Endodermal cell (in vitro differentiated cells): ENCODE measurements around the gene BMP7. TPM values are rescaled to one million over a fixed set of nuclear protein-coding genes. Genes with fewer than 3 reads are reported as not detected.

Experiments used
- DNase-seq: peaks from one replicate; pipeline ENCODE4 v3.0.0-alpha.2; 2017
- H3K27ac ChIP-seq: 2 replicates; pipeline ENCODE4 v1.5.1; 2013; ENCODE audit warnings: mild to moderate bottlenecking, low read depth, low read length, moderate library complexity
- H3K27me3 ChIP-seq: 2 replicates; pipeline ENCODE4 v1.6.1; 2013; ENCODE audit warnings: mild to moderate bottlenecking, low read length, moderate library complexity; ENCODE audit not compliant: insufficient read depth, control insufficient read depth, poor library complexity, severe bottlenecking
- H3K36me3 ChIP-seq: 2 replicates; pipeline ENCODE4 v1.7.0; 2013; ENCODE audit warnings: mild to moderate bottlenecking, low read length, moderate library complexity; ENCODE audit not compliant: control insufficient read depth, insufficient read depth
- H3K4me1 ChIP-seq: one replicate; pipeline ENCODE4 v1.7.0; 2013; ENCODE audit warnings: low read length; ENCODE audit not compliant: control insufficient read depth, insufficient read depth
- H3K4me3 ChIP-seq: 2 replicates; pipeline ENCODE4 v1.5.1; 2013; ENCODE audit warnings: mild to moderate bottlenecking, low read length, moderate library complexity
- H3K9ac ChIP-seq: 2 replicates; pipeline ENCODE4 v1.6.1; 2013; ENCODE audit warnings: mild to moderate bottlenecking, low read length, moderate library complexity; ENCODE audit not compliant: poor library complexity, severe bottlenecking; ENCODE audit errors: extremely low read depth
- H3K9me3 ChIP-seq: 2 replicates; pipeline ENCODE4 v1.6.1; 2013; ENCODE audit warnings: mild to moderate bottlenecking, low read length, moderate library complexity; ENCODE audit not compliant: control insufficient read depth
- H3K27ac Mint-ChIP-seq: 2 replicates; pipeline ENCODE4 v1.8.0; 2020; ENCODE audit warnings: mixed read lengths
- H3K27me3 Mint-ChIP-seq: 2 replicates; pipeline ENCODE4 v1.8.0; 2021; ENCODE audit warnings: mild to moderate bottlenecking, mixed read lengths; ENCODE audit not compliant: insufficient read depth
- H3K36me3 Mint-ChIP-seq: 2 replicates; pipeline ENCODE4 v1.8.0; 2020; ENCODE audit warnings: low read depth, mixed read lengths
- H3K4me1 Mint-ChIP-seq: 2 replicates; pipeline ENCODE4 v1.8.0; 2020; ENCODE audit warnings: mixed read lengths
- H3K4me3 Mint-ChIP-seq: 2 replicates; pipeline ENCODE4 v1.8.0; 2020; ENCODE audit warnings: mild to moderate bottlenecking, moderate library complexity, mixed read lengths
- H3K9me3 Mint-ChIP-seq: 2 replicates; pipeline ENCODE4 v1.8.0; 2020; ENCODE audit warnings: mild to moderate bottlenecking, mixed read lengths
- CTCF ChIP-seq: fragments of 200-600 bp; sonication (generic); conservative IDR thresholded peaks from 2 replicates; pipeline ENCODE4 v1.5.0; 2021; ENCODE audit warnings: antibody characterized with exemption, mild to moderate bottlenecking
- WGBS, 2 experiments: methylation state at CpG; one replicate each; pipeline versions ENCODE4 v1.1.5 to v1.1.7; 2013; ENCODE audit warnings: missing lambda C conversion rate in 2 of 2, mixed read lengths in 1 of 2; ENCODE audit not compliant: insufficient coverage in 1 of 2, insufficient read length in 1 of 2; 5-methylcytosine and 5-hydroxymethylcytosine counted together
- total RNA-seq, 2 donors: library from RNA; stranded (reverse); fragmentation: NEBNext Ultra II Directional in 1 of 2; extraction: Animal tissue kit (Norgen Biotek cat#: 25700) in 1 of 2; gene quantifications; 2 replicates in 1 of 2; 3 replicates in 1 of 2; pipeline ENCODE4 v1.2.1, GENCODE V29; 2021

The BMP7 gene
- total RNA-seq, 2 donors from 2014 or later: 45.6 to 49.6 TPM

- Histone ChIP-seq H3K27me3 (peaks cover 8% of the 10 kb centered on the region), H3K4me1 (no peaks in the 10 kb centered on the region), H3K9ac (no peak overlapping the region), H3K27ac (no peak overlapping the region), H3K9me3 (no peaks in the 10 kb centered on the region), H3K36me3 (no peaks in the 10 kb centered on the region), H3K4me3 (no peak overlapping the region)
- TF ChIP-seq CTCF: no peak
- no peaks in the 10 kb centered on the region for H3K36me3 Mint-ChIP-seq
- H3K4me3 Mint-ChIP-seq: no peak overlapping the region
- peaks cover 7% of the 10 kb centered on the region for H3K27me3 Mint-ChIP-seq
- H3K9me3 Mint-ChIP-seq: no peaks in the 10 kb centered on the region
- no peak overlapping the region for H3K27ac Mint-ChIP-seq
- no peaks in the 10 kb centered on the region for H3K4me1 Mint-ChIP-seq
- 97 to 100% methylated on average over 4 to 6 of the region's 6 CpGs for WGBS, 2 experiments
- DNase-seq: no peak
These were observed 130.6 kb downstream of the BMP7 start for GRCh38 chr20:57135875-57136274.

GRCh38 chr20:57134804-57135203 lies 131.6 kb downstream of the BMP7 start:
- WGBS, 2 experiments: 92 to 94% methylated on average over 4 of the region's 4 CpGs
- no peak overlapping the region for H3K27ac Mint-ChIP-seq
- H3K4me3 Mint-ChIP-seq: no peak overlapping the region

GRCh38 chr20:57133926-57134650 lies 132.4 kb downstream of the BMP7 start:
- no peaks in the 10 kb centered on the region for H3K4me1 Mint-ChIP-seq
- H3K9ac ChIP-seq: no peak overlapping the region
- no peak for TF ChIP-seq CTCF
- no peaks in the 10 kb centered on the region for H3K36me3 ChIP-seq
- H3K27ac ChIP-seq: no peak overlapping the region
- no peaks in the 10 kb centered on the region for H3K9me3 ChIP-seq
- no peaks in the 10 kb centered on the region for H3K36me3 Mint-ChIP-seq
- H3K4me3 Mint-ChIP-seq: no peak overlapping the region
- no peak overlapping the region for H3K27ac Mint-ChIP-seq
- peaks cover 7% of the 10 kb centered on the region for H3K27me3 Mint-ChIP-seq
- no peaks in the 10 kb centered on the region for H3K4me1 ChIP-seq
- H3K27me3 ChIP-seq: peaks cover 14% of the 10 kb centered on the region
- H3K9me3 Mint-ChIP-seq: no peaks in the 10 kb centered on the region
- H3K4me3 ChIP-seq: no peak overlapping the region
- DNase-seq: no peak
- WGBS, 2 experiments: 88 to 98% methylated on average over 6 to 14 of the region's 14 CpGs

More at GRCh38 chr20:57134804-57135203, 131.6 kb downstream of the BMP7 start:
- H3K9me3 Mint-ChIP-seq: no peaks in the 10 kb centered on the region
- DNase-seq: no peak
- no peak for TF ChIP-seq CTCF
- H3K4me1 Mint-ChIP-seq: no peaks in the 10 kb centered on the region
- Histone ChIP-seq H3K9me3 (no peaks in the 10 kb centered on the region), H3K4me3 (no peak overlapping the region), H3K4me1 (no peaks in the 10 kb centered on the region), H3K27ac (no peak overlapping the region), H3K36me3 (no peaks in the 10 kb centered on the region), H3K27me3 (peaks cover 14% of the 10 kb centered on the region), H3K9ac (no peak overlapping the region)
- no peaks in the 10 kb centered on the region for H3K36me3 Mint-ChIP-seq
- peaks cover 7% of the 10 kb centered on the region for H3K27me3 Mint-ChIP-seq
